BE2C (cell line): ENCODE results near the gene YES1.
"Not testable (repeated sequence)": the region's sequence is repeated elsewhere in the genome, so short reads cannot be mapped to it uniquely, and the experiment has no call there.

ENCODE experiments used
- DNase-seq: peaks from one replicate; pipeline ENCODE4 v3.0.0-alpha.2; 2020
- H3K27me3 ChIP-seq: fragments of 250-450 bp; sonication (Bioruptor Pico); 2 replicates; pipeline ENCODE4 v1.5.1; 2020; ENCODE audit warnings: mild to moderate bottlenecking
- H3K36me3 ChIP-seq: fragments of 250-450 bp; sonication (Bioruptor Pico); 2 replicates; pipeline ENCODE4 v1.5.1; 2020; ENCODE audit warnings: mild to moderate bottlenecking
- H3K4me1 ChIP-seq: fragments of 250-450 bp; sonication (Bioruptor Pico); 2 replicates; pipeline ENCODE4 v1.5.1; 2020
- H3K4me3 ChIP-seq: 2 replicates; pipeline ENCODE4 v1.5.1; 2011; ENCODE audit warnings: low read depth, low read length
- H3K9me3 ChIP-seq: fragments of 250-450 bp; sonication (Bioruptor Pico); 2 replicates; pipeline ENCODE4 v1.5.1; 2020
- CTCF ChIP-seq: IDR thresholded peaks from 2 replicates; pipeline ENCODE4 v1.5.1; 2012; ENCODE audit warnings: mild to moderate bottlenecking, low read depth, low read length

Gene YES1

GRCh38 chr18:731185-731584 lies 80.9 kb downstream of the YES1 start:
- Histone ChIP-seq H3K36me3 (no peaks in the 10 kb centered on the region), H3K27me3 (no peaks in the 10 kb centered on the region), H3K4me1 (no peaks in the 10 kb centered on the region), H3K9me3 (no peaks in the 10 kb centered on the region), H3K4me3 (no peak overlapping the region)
- TF ChIP-seq CTCF = no peak
- no peak for DNase-seq

GRCh38 chr18:730692-731091 lies 81.3 kb downstream of the YES1 start:
- Histone ChIP-seq H3K4me1 (no peaks in the 10 kb centered on the region), H3K36me3 (no peaks in the 10 kb centered on the region), H3K9me3 (no peaks in the 10 kb centered on the region), H3K27me3 (no peaks in the 10 kb centered on the region), H3K4me3 (no peak overlapping the region)
- no peak for TF ChIP-seq CTCF
- DNase-seq = no peak

- H3K36me3 ChIP-seq, H3K27me3 ChIP-seq, DNase-seq, H3K4me3 ChIP-seq, H3K4me1 ChIP-seq, H3K9me3 ChIP-seq: not testable (repeated sequence)
- TF ChIP-seq CTCF = peak; percentile 33
These were observed 81.9 kb downstream of the YES1 start for GRCh38 chr18:730120-730519.

GRCh38 chr18:725646-726045 lies 86.4 kb downstream of the YES1 start:
- Histone ChIP-seq H3K36me3 (no peaks in the 10 kb centered on the region), H3K4me3 (no peak overlapping the region), H3K4me1 (no peaks in the 10 kb centered on the region), H3K27me3 (no peaks in the 10 kb centered on the region), H3K9me3 (no peaks in the 10 kb centered on the region)
- TF ChIP-seq CTCF = no peak
- no peak for DNase-seq

- Histone ChIP-seq H3K4me1 (no peaks in the 10 kb centered on the region), H3K27me3 (no peaks in the 10 kb centered on the region), H3K9me3 (no peaks in the 10 kb centered on the region), H3K36me3 (no peaks in the 10 kb centered on the region), H3K4me3 (no peak overlapping the region)
- no peak for DNase-seq
- no peak for TF ChIP-seq CTCF
These were observed 88.4 kb downstream of the YES1 start for GRCh38 chr18:723541-724080.

- no peaks in the 10 kb centered on the region for H3K4me1 ChIP-seq
- H3K9me3 ChIP-seq = no peaks in the 10 kb centered on the region
- no peak for TF ChIP-seq CTCF
- no peak for DNase-seq
- no peaks in the 10 kb centered on the region for H3K36me3 ChIP-seq
- H3K27me3 ChIP-seq = no peaks in the 10 kb centered on the region
- no peak overlapping the region for H3K4me3 ChIP-seq
These were observed 95.0 kb downstream of the YES1 start for GRCh38 chr18:717003-717402.
